Keratinocyte (primary cell): Measurements from ENCODE around the gene TMTC2.

ENCODE experiments used
- CTCF ChIP-seq, 3 experiments: IDR thresholded peaks in 1 of 3; conservative IDR thresholded peaks in 1 of 3; optimal IDR thresholded peaks in 1 of 3; 2 replicates in 2 of 3; 3 replicates in 1 of 3; pipeline versions ENCODE3 to v1.5.1; 2011; ENCODE audit warnings: low read length in 3 of 3, mild to moderate bottlenecking in 3 of 3, moderate library complexity in 2 of 3, control low read depth in 1 of 3, inconsistent platforms in 1 of 3; ENCODE audit not compliant: insufficient read depth in 2 of 3; ENCODE audit errors: extremely low read depth in 1 of 3
- EZH2 ChIP-seq: IDR thresholded peaks from one replicate; pipeline ENCODE4 v1.6.1; 2012; ENCODE audit warnings: inconsistent platforms, mild to moderate bottlenecking, low read length, moderate library complexity

GRCh38 chr12:82780517-82780916 is 93.8 kb downstream of the TMTC2 start:
- no peak for TF ChIP-seq EZH2
- TF ChIP-seq CTCF (optimal IDR thresholded peaks at IDR 0.05 in 1 of 3, IDR thresholded peaks at IDR 0.05 in 1 of 3, conservative IDR thresholded peaks at IDR 0.05 in 1 of 3; ENCODE audit: extremely low read depth in 1 of 3, insufficient read depth in 2 of 3, low read length in 3 of 3) = no peak
